H1 (cell line): ENCODE results near the gene DNASE1. TPM values are rescaled to one million over a fixed set of nuclear protein-coding genes. Genes with fewer than 3 reads are reported as not detected.
A peak's percentile ranks its signal among the peaks of the same experiment; 100 is the strongest.

Experiments
- CTCF ChIA-PET: fragments of 300-600 bp; sonication (Branson Sonifier 250); formaldehyde crosslinking; loops from one replicate; lab custom pipeline; 2021; ENCODE audit not compliant: partially characterized antibody; lab: Charles Lee
- POLR2A ChIA-PET: fragments of 300-600 bp; sonication (Branson Sonifier 250); formaldehyde crosslinking; loops from one replicate; lab custom pipeline; 2021; ENCODE audit warnings: inconsistent platforms; ENCODE audit not compliant: partially characterized antibody; lab: Charles Lee
- DNase-seq, 2 experiments: peaks; one replicate each; pipeline versions ENCODE4 v3.0.0 to v3.0.0-alpha.2; 2010 to 2022; ENCODE audit warnings: low spot score in 2 of 2, low read depth in 1 of 2, mixed read lengths in 1 of 2
- FAIRE-seq: peaks from 2 replicates; lab custom pipeline; 2011; peaks lifted over from hg19 to GRCh38; lab: Jason Lieb, UNC
- H2AFZ ChIP-seq: 2 replicates; pipeline ENCODE4 v1.8.1; 2012; ENCODE audit warnings: low read length, inconsistent platforms
- H2AK5ac ChIP-seq: 2 replicates; pipeline ENCODE4 v1.6.1; 2013; ENCODE audit warnings: low read depth, low read length
- H2BK120ac ChIP-seq: replicated peaks from 2 replicates; pipeline ENCODE3; 2013; ENCODE audit warnings: low read depth, low read length, inconsistent platforms
- H2BK12ac ChIP-seq: 2 replicates; pipeline ENCODE4 v1.6.1; 2013; ENCODE audit warnings: low read depth, low read length
- H2BK15ac ChIP-seq: 2 replicates; pipeline ENCODE4 v1.6.1; 2013; ENCODE audit warnings: low read length
- H2BK20ac ChIP-seq: 2 replicates; pipeline ENCODE4 v1.6.1; 2013; ENCODE audit warnings: low read length
- H2BK5ac ChIP-seq: 2 replicates; pipeline ENCODE4 v1.6.1; 2013; ENCODE audit warnings: low read depth, low read length
- H3K14ac ChIP-seq: 2 replicates; pipeline ENCODE4 v1.6.1; 2013; ENCODE audit warnings: inconsistent platforms; ENCODE audit not compliant: insufficient read length
- H3K18ac ChIP-seq: 2 replicates; pipeline ENCODE4 v1.6.1; 2013; ENCODE audit warnings: low read length; ENCODE audit errors: extremely low read depth
- H3K23ac ChIP-seq: 2 replicates; pipeline ENCODE4 v1.6.1; 2013; ENCODE audit warnings: inconsistent platforms; ENCODE audit not compliant: insufficient read length
- H3K23me2 ChIP-seq: 2 replicates; pipeline ENCODE4 v1.6.1; 2013; ENCODE audit warnings: low read depth, low read length
- H3K27ac ChIP-seq: 2 replicates; pipeline ENCODE4 v1.6.1; 2011; ENCODE audit warnings: low read depth, low read length, inconsistent platforms
- H3K27me3 ChIP-seq, 4 experiments: replicated peaks in 1 of 4; 1 replicate in 1 of 4; 2 replicates in 3 of 4; pipeline versions ENCODE4 v1.6.1 to v1.8.1; 2011 to 2013; ENCODE audit warnings: low read length in 3 of 4, mild to moderate bottlenecking in 3 of 4, inconsistent platforms in 2 of 4, mixed read lengths in 2 of 4, moderate library complexity in 1 of 4; ENCODE audit not compliant: control insufficient read depth in 3 of 4, insufficient read depth in 3 of 4; ENCODE audit errors: extremely low read depth in 1 of 4
- H3K36me3 ChIP-seq, 4 experiments: 2 replicates each; pipeline versions ENCODE4 v1.6.1 to v1.8.1; 2011 to 2013; ENCODE audit warnings: mild to moderate bottlenecking in 4 of 4, low read length in 3 of 4, moderate library complexity in 2 of 4, control low read depth in 1 of 4, inconsistent platforms in 1 of 4; ENCODE audit not compliant: insufficient read depth in 4 of 4, control insufficient read depth in 2 of 4
- H3K4ac ChIP-seq: replicated peaks from 2 replicates; pipeline ENCODE3; 2013; ENCODE audit warnings: low read length, low read depth, mixed read lengths, inconsistent platforms; ENCODE audit not compliant: insufficient read length
- H3K4me1 ChIP-seq, 4 experiments: replicated peaks in 1 of 4; 1 replicate in 1 of 4; 2 replicates in 3 of 4; pipeline versions ENCODE4 v1.6.1 to v1.8.1; 2011 to 2013; ENCODE audit warnings: low read length in 3 of 4, inconsistent platforms in 2 of 4, mixed read lengths in 1 of 4; ENCODE audit not compliant: insufficient read depth in 4 of 4, control insufficient read depth in 3 of 4
- H3K4me2 ChIP-seq, 2 experiments: 2 replicates each; pipeline versions ENCODE4 v1.6.1 to v1.8.1; 2011 to 2013; ENCODE audit warnings: low read depth in 2 of 2, low read length in 2 of 2, control low read depth in 1 of 2, inconsistent platforms in 1 of 2, mild to moderate bottlenecking in 1 of 2; ENCODE audit not compliant: insufficient read depth in 1 of 2
- H3K4me3 ChIP-seq, 4 experiments: fragments of 200-600, 300-600 bp in 1 of 4; sonication (generic), shearing (Covaris generic), sonication (Bioruptor Twin) in 1 of 4; 2 replicates each; pipeline versions ENCODE4 v1.5.1 to v1.8.1; 2011 to 2016; ENCODE audit warnings: low read length in 4 of 4, low read depth in 3 of 4, control low read depth in 2 of 4, inconsistent platforms in 2 of 4, mild to moderate bottlenecking in 2 of 4, mixed read lengths in 1 of 4, moderate library complexity in 1 of 4; ENCODE audit not compliant: insufficient read depth in 2 of 4; ENCODE audit errors: extremely low read depth in 1 of 4
- H3K56ac ChIP-seq: replicated peaks from 2 replicates; pipeline ENCODE3; 2013; ENCODE audit warnings: low read depth, mild to moderate bottlenecking, mixed read lengths, low read length, inconsistent platforms; ENCODE audit not compliant: insufficient read length
- H3K79me1 ChIP-seq: 2 replicates; pipeline ENCODE4 v1.6.1; 2013; ENCODE audit warnings: low read depth, low read length, control low read depth
- H3K79me2 ChIP-seq, 2 experiments: 2 replicates each; pipeline versions ENCODE4 v1.6.1 to v1.8.1; 2012 to 2013; ENCODE audit warnings: low read length in 2 of 2, mild to moderate bottlenecking in 2 of 2, inconsistent platforms in 1 of 2; ENCODE audit not compliant: insufficient read depth in 2 of 2, control insufficient read depth in 1 of 2
- H3K9ac ChIP-seq, 4 experiments: replicated peaks in 1 of 4; 1 replicate in 1 of 4; 2 replicates in 3 of 4; pipeline versions ENCODE4 v1.6.1 to v1.8.1; 2011 to 2013; ENCODE audit warnings: low read depth in 3 of 4, low read length in 3 of 4, control low read depth in 2 of 4, mild to moderate bottlenecking in 2 of 4, moderate library complexity in 2 of 4, inconsistent platforms in 1 of 4; ENCODE audit errors: extremely low read depth in 1 of 4
- H3K9me3 ChIP-seq, 2 experiments: 2 replicates each; pipeline versions ENCODE4 v1.6.1 to v1.8.1; 2012 to 2013; ENCODE audit warnings: mild to moderate bottlenecking in 2 of 2, moderate library complexity in 2 of 2, control low read depth in 1 of 2, inconsistent platforms in 1 of 2, low read depth in 1 of 2, low read length in 1 of 2, mixed read lengths in 1 of 2; ENCODE audit not compliant: insufficient read depth in 2 of 2
- H4K20me1 ChIP-seq, 2 experiments: replicated peaks in 1 of 2; 2 replicates each; pipeline versions ENCODE3 to v1.8.1; 2011 to 2013; ENCODE audit warnings: inconsistent platforms in 2 of 2, low read length in 2 of 2, mild to moderate bottlenecking in 1 of 2; ENCODE audit not compliant: insufficient read depth in 2 of 2, control insufficient read depth in 1 of 2
- H4K5ac ChIP-seq: 2 replicates; pipeline ENCODE4 v1.6.1; 2013; ENCODE audit warnings: low read length, low read depth, mixed read lengths, inconsistent platforms; ENCODE audit not compliant: insufficient read length
- H4K8ac ChIP-seq: 2 replicates; pipeline ENCODE4 v1.8.0; 2013; ENCODE audit warnings: mild to moderate bottlenecking, moderate library complexity, low read length, inconsistent platforms; ENCODE audit not compliant: insufficient read depth; ENCODE audit errors: extremely low read depth
- H4K91ac ChIP-seq: replicated peaks from 2 replicates; pipeline ENCODE3; 2013; ENCODE audit warnings: low read length, mixed read lengths, inconsistent platforms; ENCODE audit not compliant: insufficient read length
- EP300 ChIP-seq, 2 experiments: IDR thresholded peaks; 1 replicate in 1 of 2; 2 replicates in 1 of 2; pipeline ENCODE4 v1.6.1; 2011 to 2012; ENCODE audit warnings: low read depth in 2 of 2, low read length in 2 of 2, mild to moderate bottlenecking in 2 of 2, borderline replicate concordance in 1 of 2, inconsistent platforms in 1 of 2, moderate library complexity in 1 of 2
- FOSL1 ChIP-seq: IDR thresholded peaks from 2 replicates; pipeline ENCODE4 v1.6.1; 2011; ENCODE audit warnings: mild to moderate bottlenecking, low read depth, low read length, moderate library complexity; ENCODE audit not compliant: insufficient read depth
- POU5F1 ChIP-seq: IDR thresholded peaks from 2 replicates; pipeline ENCODE4 v1.6.1; 2011; ENCODE audit warnings: low read depth, mild to moderate bottlenecking, low read length, moderate library complexity
- TEAD4 ChIP-seq: IDR thresholded peaks from 2 replicates; pipeline ENCODE4 v1.6.1; 2012; ENCODE audit warnings: low read depth, low read length, inconsistent platforms, mixed read lengths
- USF2 ChIP-seq: IDR thresholded peaks from 2 replicates; pipeline ENCODE4 v1.6.1; 2011; ENCODE audit warnings: low read length, improper control_type of control experiment
- WGBS, 2 experiments: shearing (Covaris generic) in 1 of 2; methylation state at CpG; one replicate each; pipeline versions ENCODE4 v1.1.6 to v1.1.7; 2013 to 2015; ENCODE audit warnings: low lambda C conversion rate in 2 of 2, mixed read lengths in 2 of 2, inconsistent platforms in 1 of 2, low coverage in 1 of 2, missing lambda C conversion rate in 1 of 2; ENCODE audit not compliant: insufficient replicate concordance in 2 of 2, insufficient coverage in 1 of 2, insufficient read length in 1 of 2; ENCODE audit errors: extremely low coverage in 1 of 2, missing lambda C conversion rate in 1 of 2; 5-methylcytosine and 5-hydroxymethylcytosine counted together
- polyA plus RNA-seq, 7 experiments: library from polyadenylated mRNA; depleted of rRNA in 3 of 7; stranded (reverse) in 5 of 7; unstranded in 2 of 7; fragments of >200 nt in 5 of 7; fragments of 200-250 nt in 2 of 7; gene quantifications; 1 replicate in 5 of 7; 2 replicates in 1 of 7; 4 replicates in 1 of 7; pipeline versions ENCODE4 v1.2.1 to v1.2.3, GENCODE V29; 2011 to 2013; ENCODE audit warnings: missing spikeins in 2 of 7, mixed read lengths in 2 of 7
- total RNA-seq: library from RNA; stranded (reverse); fragmentation: NEBNext Ultra II Directional; extraction: Animal tissue kit (Norgen Biotek cat#: 25700); gene quantifications from 2 replicates; pipeline ENCODE4 v1.2.1, GENCODE V29; 2021

Gene DNASE1
- total and polyA plus RNA-seq, 2 of the 8 experiments (the other 6 are each of a cell fraction or from before 2014, with no cell fraction given): 11.5 to 16.7 TPM

DNA sequence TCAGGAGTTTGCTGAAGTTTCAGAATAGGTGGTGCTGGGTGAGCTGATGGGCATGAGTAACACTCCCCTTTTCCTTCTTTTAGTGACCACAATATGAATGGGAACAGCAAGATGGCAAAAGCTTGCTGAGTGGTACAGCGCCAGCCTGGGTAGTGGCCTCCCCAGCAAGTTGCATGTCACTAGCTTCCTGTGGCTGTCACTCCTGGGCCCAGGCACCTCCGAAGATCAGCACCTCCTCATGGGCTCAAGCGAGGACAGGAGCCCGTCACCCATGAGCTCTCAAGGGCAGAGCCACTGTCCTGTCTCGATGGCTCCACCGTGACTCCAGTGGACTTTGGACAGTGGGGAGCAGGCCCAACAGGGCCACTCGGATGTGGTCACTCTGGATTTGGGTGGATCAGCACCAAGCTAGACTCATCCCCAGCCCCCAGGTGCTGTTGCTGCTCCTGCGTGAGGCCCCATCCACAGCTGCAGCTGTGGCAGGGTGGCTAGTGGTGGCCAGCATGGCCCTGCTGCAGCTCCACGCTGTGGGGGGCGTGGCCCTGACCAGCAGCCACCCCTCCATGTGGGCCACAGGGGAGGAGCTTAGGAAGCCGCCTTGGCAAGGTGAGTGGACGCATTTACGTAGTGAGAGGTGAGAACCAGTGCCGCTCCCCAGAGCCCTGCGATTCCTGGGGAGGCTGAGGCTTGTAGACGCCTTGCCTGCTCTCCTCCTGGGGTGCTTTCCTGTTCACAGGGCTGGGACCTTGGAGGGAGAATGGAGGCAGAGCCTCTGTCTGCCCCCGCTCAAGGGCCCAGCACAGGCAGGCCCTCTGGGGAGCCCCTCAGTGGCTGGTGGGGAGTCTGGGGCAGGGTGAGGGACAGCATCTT is 13.6 kb upstream of the DNASE1 start:
- WGBS, 2 experiments: 90% methylated on average over 17 of the region's 17 CpGs; no CpG with 5 or more reads in 1 of the 2 experiments
- no peak for FAIRE-seq
- TF ChIP-seq USF2 (no peak), EP300 (IDR thresholded peaks at IDR 0.05; ENCODE audit: borderline replicate concordance in 1 of 2, low read depth in 2 of 2, low read length in 2 of 2) (no peak), POU5F1 (no peak), FOSL1 (no peak), TEAD4 (no peak)

More for the DNA sequence above, 13.6 kb upstream of the DNASE1 start:
- ChIA-PET CTCF (interaction anchor here (0.6 to 2.4 kb wide), 6 partner anchors 9 to 37 kb away, joined by 3 to 10 read pairs (median 4); no protein-coding TSS in a partner anchor), POLR2A (interaction anchor here (1.0 to 2.4 kb wide), 4 partner anchors 9 to 29 kb away, joined by 3 to 10 read pairs (median 4); partner anchors contain the start of genes DNASE1 and SLX4)
- Histone ChIP-seq H4K91ac (peak overlapping the region; percentile 32), H3K79me2 (no peaks in the 10 kb centered on the region), H2BK120ac (peak overlapping the region; percentile 11), H2BK12ac (peak overlapping the region; percentile 85; the same call in 1 of the 2 replicates), H4K5ac (no peak overlapping the region), H3K36me3 (no peaks in the 10 kb centered on the region), H3K79me1 (peaks cover 2% of the 10 kb centered on the region), H2BK20ac (no peak overlapping the region), H4K8ac (peak overlapping the region; percentile 19; the same call in 1 of the 2 replicates), H3K4me3 (no peak overlapping the region), H3K23me2 (no peaks in the 10 kb centered on the region), H3K4ac (no peak overlapping the region), H3K4me1 (peaks cover 14 to 30% (median 21%) of the 10 kb centered on the region in 4 experiments), H3K18ac (peak overlapping the region; percentile 66; the same call in 1 of the 2 replicates), H3K27me3 (no peaks in the 10 kb centered on the region), H3K4me2 (no peak overlapping the region), H3K56ac (no peak overlapping the region), H3K9ac (no peak overlapping the region), H2BK5ac (peak overlapping the region; percentile 35), H3K14ac (no peak overlapping the region), H3K27ac (no peak overlapping the region), H3K23ac (no peak overlapping the region), H2AK5ac (no peak overlapping the region), H2BK15ac (peak overlapping the region; percentile 88; the same call in 1 of the 2 replicates), H3K9me3 (no peaks in the 10 kb centered on the region), H4K20me1 (no peaks in the 10 kb centered on the region), H2AFZ (no peak overlapping the region)
- peak in 1 of 2 experiments; percentile 46 for DNase-seq
